PC-3 (cell line): ENCODE data around the gene SELENOS.

ENCODE experiments used
- EZH2 ChIP-seq: fragments of 300-600 bp; sonication (generic); IDR thresholded peaks from one replicate; pipeline ENCODE4 v1.6.1; 2017; ENCODE audit warnings: antibody characterized with exemption, mild to moderate bottlenecking, low read length; ENCODE audit not compliant: unreplicated experiment
- EZH2phosphoT487 ChIP-seq: fragments of 300-600 bp; sonication (generic); IDR thresholded peaks from 2 replicates; pipeline ENCODE4 v1.6.1; 2018; ENCODE audit warnings: mild to moderate bottlenecking, antibody characterized with exemption, low read length, borderline replicate concordance
- TF ChIP-seq, protein P1 (sequence below): fragments of 300-600 bp; sonication (generic); conservative IDR thresholded peaks from 2 replicates; pipeline ENCODE4 v1.5.1; 2017; ENCODE audit warnings: antibody characterized with exemption, low read depth, mild to moderate bottlenecking, low read length

DNA sequence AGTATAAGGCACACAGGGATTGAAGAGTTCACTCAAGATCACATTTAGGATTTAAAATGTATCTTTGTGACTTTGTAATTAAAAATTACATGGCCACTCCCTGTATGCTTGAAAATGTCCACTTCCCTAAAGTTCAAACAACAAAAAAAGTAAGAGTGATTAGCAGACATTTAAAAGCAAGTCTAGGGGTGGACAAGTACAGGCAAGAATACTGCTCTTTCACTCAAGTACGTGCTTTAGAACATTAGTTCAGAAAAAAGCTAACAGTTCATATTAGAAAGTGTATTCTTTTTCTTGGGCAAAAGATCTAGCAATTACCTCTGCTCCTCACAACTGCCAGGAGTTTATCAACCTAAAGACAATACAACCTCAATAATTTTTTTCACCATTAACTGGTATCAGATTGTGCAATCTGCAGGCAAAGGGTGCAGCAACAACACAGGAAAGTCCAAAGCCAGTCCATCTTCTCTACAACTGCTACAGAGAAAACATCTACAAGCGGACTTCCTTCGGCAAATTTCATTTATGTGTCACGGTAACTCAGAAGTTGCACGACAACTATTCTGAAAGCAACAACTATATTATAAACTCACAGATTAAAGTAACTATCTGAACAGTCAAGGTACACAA, 43.5 kb downstream of the SELENOS start:
- no peak for TF ChIP-seq EZH2phosphoT487
- TF ChIP-seq, protein P1, sequence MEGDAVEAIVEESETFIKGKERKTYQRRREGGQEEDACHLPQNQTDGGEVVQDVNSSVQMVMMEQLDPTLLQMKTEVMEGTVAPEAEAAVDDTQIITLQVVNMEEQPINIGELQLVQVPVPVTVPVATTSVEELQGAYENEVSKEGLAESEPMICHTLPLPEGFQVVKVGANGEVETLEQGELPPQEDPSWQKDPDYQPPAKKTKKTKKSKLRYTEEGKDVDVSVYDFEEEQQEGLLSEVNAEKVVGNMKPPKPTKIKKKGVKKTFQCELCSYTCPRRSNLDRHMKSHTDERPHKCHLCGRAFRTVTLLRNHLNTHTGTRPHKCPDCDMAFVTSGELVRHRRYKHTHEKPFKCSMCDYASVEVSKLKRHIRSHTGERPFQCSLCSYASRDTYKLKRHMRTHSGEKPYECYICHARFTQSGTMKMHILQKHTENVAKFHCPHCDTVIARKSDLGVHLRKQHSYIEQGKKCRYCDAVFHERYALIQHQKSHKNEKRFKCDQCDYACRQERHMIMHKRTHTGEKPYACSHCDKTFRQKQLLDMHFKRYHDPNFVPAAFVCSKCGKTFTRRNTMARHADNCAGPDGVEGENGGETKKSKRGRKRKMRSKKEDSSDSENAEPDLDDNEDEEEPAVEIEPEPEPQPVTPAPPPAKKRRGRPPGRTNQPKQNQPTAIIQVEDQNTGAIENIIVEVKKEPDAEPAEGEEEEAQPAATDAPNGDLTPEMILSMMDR, result no peak
- TF ChIP-seq EZH2, result no peak
